ENCODE data around the gene TBC1D16.

Gene TBC1D16, protein sequence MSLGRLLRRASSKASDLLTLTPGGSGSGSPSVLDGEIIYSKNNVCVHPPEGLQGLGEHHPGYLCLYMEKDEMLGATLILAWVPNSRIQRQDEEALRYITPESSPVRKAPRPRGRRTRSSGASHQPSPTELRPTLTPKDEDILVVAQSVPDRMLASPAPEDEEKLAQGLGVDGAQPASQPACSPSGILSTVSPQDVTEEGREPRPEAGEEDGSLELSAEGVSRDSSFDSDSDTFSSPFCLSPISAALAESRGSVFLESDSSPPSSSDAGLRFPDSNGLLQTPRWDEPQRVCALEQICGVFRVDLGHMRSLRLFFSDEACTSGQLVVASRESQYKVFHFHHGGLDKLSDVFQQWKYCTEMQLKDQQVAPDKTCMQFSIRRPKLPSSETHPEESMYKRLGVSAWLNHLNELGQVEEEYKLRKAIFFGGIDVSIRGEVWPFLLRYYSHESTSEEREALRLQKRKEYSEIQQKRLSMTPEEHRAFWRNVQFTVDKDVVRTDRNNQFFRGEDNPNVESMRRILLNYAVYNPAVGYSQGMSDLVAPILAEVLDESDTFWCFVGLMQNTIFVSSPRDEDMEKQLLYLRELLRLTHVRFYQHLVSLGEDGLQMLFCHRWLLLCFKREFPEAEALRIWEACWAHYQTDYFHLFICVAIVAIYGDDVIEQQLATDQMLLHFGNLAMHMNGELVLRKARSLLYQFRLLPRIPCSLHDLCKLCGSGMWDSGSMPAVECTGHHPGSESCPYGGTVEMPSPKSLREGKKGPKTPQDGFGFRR

DNA sequence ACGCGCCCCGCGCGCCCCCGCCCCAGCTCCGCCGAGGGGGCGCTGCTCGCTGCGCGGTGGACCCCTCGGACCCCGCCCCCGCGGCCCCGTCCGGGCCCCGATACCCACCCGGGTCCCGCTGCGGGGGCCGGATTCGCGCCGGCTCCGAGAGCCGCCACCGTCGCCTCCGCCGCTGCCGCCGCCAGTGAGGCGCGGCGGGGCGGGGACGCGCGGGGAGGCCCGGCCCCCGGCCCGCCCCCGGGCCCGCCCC lies at the start of gene TBC1D16:
TBC1D16 (minus strand) TSS at position 186 of the 250 bp plus-strand sequence. CDS start 22,325 bp downstream, outside the sequence.
- DNase-seq (ENCODE audit: low spot score), result no peak

- no peak for DNase-seq (ENCODE audit: low spot score)
These were observed 49.1 kb upstream of the TBC1D16 start for GRCh38 chr17:80084773-80085172.

GRCh38 chr17:80083136-80083661 lies 47.5 kb upstream of the TBC1D16 start:
- DNase-seq (ENCODE audit: low spot score), result no peak

DNA sequence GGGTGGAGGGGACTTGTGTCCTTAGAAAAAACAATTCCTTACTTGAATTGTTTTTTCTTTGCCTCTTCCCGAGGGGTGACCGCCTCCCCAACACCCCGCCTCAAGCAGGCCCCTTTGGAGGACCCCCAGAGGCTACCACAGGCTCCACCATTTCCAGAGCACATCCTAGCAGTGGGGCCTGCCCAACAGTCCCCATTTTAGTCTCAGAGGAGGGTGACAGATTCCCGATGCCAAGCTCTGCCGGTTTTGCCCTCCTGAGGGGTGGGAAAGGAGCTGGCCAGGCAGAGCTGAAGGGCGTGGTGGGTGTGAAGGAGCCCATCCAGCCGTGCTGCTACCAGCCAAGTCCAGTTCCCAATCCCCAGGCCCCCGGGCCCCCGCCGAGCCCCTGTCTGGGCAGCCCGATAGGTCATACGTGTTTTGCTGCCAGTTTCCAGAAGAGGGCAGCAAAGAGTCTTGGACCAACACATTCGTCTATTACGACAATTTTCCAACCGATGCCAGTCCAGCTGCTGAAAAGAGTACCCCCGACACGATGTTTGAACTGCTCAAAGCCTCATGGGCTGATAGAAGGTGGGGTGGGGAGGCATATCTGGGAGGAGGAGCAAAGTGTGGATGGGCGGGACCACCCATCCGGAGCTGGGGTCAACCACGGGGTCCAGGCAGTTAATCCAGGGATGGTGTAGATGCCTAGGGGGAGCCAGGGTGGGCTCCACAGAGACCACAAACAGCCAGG lies 46.9 kb upstream of the TBC1D16 start:
- DNase-seq (ENCODE audit: low spot score), result peak; percentile 52

DNA sequence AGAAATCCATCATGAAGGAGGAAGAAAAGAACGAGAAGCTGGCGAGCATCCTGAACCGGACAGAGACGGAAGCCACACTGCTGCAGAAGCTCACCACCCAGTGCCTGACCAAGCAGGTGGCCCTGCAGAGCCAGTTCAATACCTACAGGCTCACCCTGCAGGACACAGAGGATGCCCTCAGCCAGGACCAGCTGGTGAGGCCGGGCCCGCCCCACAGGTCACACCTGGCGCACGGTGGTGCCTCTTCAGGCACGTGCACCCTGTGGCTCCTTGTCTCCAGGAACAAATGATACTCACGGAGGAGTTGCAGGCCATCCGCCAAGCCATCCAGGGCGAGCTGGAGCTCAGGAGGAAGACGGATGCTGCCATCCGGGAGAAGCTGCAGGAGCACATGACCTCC lies 45.9 kb upstream of the TBC1D16 start:
- DNase-seq (ENCODE audit: low spot score), result no peak

DNA sequence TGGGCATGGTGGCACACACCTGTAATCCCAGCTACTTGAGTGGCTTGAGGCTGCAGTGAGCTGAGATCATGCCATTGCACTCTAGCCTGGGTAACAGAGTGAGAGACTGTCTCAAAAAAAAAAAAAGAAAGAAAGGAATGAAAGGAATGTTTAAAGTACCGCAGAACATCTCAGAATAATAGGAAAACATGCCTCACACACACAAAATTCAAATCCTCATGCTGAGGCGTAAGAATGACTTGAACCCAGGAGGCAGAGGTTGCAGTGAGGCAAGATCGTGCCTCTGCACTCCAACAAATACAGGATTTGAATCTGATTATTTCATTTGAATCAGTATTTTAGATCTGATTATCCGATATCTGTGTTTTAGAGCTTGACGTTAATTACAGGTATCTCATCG lies 44.4 kb upstream of the TBC1D16 start:
- no peak for DNase-seq (ENCODE audit: low spot score)

- no peak for DNase-seq (ENCODE audit: low spot score)
These were observed 36.7 kb upstream of the TBC1D16 start for GRCh38 chr17:80072410-80072809.

- DNase-seq (ENCODE audit: low spot score), result no peak
These were observed 35.6 kb upstream of the TBC1D16 start for GRCh38 chr17:80071116-80071841.

DNA sequence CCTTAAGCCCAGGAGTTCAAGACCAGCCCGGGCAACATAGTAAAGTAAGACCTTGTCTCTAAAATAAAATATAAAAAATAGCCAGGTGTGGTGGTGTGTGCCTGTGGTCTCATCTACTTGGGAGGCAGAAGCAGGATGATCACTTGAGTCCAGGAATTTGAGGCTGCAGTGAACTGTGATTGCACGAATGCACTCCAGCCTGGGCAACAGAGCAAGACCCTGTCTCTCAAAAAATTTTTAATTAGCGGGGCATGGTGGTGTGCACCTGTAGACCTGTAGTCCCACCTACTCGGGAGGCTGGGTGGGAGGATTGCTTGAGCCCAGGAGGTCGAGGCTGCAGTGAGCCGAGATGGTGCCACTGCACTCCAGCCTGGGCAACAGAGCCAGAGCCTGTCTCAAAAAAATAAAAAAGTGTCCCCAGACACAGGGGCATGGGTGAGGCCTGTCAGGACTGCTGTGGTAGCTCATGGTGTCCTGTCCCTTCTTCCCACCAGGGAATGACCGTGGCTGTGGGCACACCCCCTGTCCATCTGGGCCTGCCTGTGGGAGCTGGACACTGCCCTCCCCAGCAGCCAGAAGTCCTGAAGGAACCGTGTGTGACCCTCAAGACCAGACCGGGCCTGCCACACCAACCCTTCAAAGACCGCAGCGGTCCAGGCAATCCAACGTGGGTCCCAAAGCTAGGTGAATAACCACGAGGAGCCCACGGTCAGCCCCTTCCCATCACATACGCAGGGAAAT lies 34.9 kb upstream of the TBC1D16 start:
- DNase-seq (ENCODE audit: low spot score), result no peak

GRCh38 chr17:80068301-80069222 lies 32.9 kb upstream of the TBC1D16 start:
- DNase-seq (ENCODE audit: low spot score), result peak; percentile 29

GRCh38 chr17:80067393-80067986 lies 31.8 kb upstream of the TBC1D16 start:
- no peak for DNase-seq (ENCODE audit: low spot score)

DNA sequence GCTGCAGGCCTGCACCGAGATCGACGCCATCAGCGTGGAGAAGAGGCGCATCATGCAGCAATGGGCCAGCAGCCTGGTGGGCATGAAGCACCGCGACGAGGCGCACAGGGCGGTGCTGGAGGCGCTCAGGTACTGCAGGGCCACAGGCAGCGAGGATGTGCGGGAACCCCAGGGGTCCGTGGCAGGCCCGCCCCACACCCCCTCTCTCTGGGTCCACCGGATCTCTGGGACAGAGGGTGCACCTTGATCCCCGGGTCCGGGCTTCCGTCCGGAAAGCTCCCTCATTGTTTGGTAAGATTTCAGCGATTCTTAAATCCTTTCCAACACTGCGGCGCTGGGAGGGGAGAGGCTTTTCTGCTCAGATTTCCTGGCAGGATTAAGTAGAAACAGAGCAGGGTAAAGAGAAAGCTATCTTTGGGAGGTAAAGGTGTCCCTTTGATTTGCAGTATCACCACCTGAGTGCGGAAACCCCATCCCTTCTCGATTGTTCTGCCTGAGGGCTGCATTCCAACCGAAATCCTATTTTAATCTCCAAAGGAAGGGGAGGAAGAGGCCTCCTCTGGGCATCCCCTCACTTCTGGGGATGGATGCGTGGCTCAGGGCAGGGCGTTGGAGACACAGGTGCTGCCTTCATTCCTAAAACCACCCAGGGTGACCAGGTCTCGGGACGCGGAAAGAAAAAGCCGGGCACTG lies 30.0 kb upstream of the TBC1D16 start:
- DNase-seq (ENCODE audit: low spot score), result no peak

DNA sequence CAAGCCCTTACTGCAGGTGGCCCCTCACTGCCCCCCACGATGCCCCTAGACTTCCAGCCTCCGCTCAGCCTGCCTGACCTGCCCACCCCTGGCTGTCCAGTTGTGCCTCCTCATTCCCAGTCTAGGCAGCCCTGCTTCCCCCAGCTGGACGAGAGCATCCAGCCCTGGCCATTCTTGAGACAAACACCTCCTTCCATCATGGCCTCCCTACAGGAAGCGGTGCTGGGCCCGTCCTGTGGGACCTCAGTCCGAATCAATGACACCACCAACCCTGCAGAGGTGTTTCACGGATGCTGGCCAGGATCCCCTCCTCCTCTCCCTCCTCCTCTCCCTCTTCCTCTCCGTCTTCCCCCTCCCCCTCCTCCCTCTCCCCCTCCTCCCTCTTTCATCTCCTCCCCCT lies 29.0 kb upstream of the TBC1D16 start:
- no peak for DNase-seq (ENCODE audit: low spot score)

DNA sequence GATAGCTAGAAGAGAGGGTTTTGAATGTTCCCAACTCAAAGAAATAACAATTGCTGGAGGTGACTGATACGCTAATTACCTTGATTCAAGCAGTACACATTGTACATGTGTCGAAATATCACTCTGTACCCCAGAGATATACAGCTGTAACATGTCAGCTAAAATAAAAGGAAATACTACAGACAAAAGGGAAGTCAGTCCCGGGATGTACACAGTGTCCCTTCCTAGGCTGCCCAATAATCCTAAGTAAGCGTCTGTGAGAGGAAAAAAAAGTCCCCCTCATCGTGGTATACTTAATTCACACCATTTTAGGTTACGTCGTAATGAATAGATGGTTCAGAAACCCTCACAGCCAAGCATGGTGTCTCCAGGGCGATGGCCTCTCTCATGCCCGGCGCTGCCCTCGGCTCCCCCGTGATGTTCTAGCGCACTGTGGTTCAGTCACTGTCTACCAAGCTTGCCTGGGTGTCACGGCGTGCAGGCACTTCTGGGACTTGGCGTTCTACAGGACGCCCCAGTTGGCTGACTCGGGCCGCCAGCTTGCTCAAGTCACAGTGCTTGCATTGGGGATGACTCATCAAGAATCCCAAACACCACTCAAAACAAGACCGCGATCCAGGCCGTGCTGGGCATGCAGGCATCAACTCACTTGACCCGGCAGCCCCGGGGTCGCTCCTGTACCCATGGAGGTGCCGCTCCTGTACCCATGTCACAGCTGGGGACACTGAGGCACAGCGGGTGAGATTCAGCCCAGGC lies 28.3 kb upstream of the TBC1D16 start:
- no peak for DNase-seq (ENCODE audit: low spot score)

DNA sequence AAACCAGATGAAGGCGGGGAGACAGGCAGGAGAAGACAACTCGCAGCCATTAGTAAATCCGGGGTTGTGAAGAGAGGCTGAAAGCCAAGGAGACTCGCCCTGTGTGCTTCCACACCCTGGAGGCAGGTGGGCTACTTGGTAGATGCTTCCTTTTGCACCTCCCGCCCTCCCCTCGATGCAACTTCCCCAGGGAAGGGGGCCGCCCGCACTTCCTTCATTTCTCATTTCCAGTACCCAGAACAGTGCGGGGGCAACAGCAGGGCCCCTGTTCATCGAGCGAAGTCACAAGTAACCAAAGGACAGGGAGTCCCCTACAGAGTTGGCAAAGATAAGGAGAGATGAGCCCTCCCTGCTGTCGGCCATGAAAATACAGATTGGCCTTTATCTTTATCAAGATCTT lies 25.7 kb upstream of the TBC1D16 start:
- no peak for DNase-seq (ENCODE audit: low spot score)

DNA sequence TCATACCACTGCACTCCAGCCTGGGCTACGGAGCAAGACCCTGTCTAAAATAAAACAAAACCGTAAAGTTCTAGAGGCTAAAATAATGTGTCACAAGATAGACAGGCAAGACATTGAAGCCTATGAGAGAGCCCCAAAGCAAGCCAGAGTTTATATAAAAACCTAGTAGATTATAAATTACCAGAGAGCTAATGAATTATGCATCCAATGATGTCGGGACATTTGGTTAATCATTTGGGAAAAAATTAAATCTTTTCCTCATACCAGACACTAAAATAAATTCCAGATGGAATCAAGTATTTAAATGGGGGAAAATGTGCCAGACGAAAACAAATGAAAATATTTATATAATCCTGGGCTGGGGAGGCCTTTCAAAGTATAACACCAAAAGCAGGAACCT lies 25.0 kb upstream of the TBC1D16 start:
- DNase-seq (ENCODE audit: low spot score), result no peak

DNA sequence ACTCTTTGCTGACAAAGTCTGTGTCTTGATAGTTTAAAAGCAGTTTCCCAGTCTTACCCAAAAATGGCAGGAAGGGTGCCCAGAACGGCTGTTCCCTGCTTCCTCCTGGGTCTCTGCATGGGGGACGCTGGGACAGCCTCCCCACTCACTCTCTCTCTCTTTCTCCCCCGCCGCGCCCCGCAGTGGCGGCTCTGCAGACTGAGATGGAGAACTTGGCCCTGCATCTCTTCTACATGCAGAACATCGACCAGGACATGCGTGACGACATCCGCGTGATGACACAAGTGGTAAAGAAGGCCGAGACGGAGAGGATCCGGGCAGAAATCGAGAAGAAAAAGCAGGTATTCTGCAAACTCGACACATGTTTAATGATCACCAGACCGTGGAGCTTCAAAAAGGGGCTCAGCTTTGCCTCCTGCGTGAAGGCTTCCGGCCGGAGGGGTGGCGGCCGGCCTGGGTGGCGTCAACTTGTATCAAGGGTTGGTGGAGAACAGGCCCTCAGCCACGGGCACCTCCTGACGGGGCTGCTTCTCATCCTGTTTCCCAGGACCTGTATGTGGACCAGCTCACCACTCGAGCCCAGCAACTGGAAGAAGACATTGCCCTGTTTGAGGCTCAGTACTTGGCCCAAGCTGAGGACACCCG lies 22.8 kb upstream of the TBC1D16 start:
- no peak for DNase-seq (ENCODE audit: low spot score)

DNA sequence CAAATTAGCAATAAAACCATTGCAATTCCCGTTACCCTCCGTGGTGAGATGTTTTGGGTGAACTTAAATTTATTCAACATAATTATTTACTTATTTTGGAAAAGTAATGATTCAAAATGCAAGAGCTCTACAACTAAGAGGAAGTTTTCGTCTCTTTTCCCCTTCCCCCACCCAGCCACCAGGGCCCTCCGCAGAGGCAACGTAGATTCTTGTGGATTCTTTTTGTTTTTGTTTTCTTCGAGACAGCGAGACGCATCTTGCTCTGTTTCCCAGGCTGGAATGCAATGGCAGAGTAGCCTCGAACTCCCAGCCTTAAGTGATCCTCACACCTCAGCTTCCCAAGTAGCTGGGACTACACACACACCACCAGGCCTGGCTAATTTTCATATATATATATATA lies 19.9 kb upstream of the TBC1D16 start:
- no peak for DNase-seq (ENCODE audit: low spot score)
